ENCODE measurements around the gene TRAM2. TPM values are rescaled to one million over a fixed set of nuclear protein-coding genes. Genes with fewer than 3 reads are reported as not detected.

Gene TRAM2
- total and polyA plus RNA-seq, 2 of the 4 experiments (the other 2 are of a cell fraction): 77.2 to 95.7 TPM

GRCh38 chr6:52566853-52567279, 10.0 kb downstream of the TRAM2 start (continued):
- peak; percentile 83 for TF ChIP-seq USF2 (IDR thresholded peaks at IDR 0.05; ENCODE audit: low read depth, low read length)
- TF ChIP-seq FOS (IDR thresholded peaks at IDR 0.05; ENCODE audit: low read depth, low read length): peak; percentile 75
- TF ChIP-seq RAD21 (IDR thresholded peaks at IDR 0.05; ENCODE audit: low read length): no peak; the same call in 1 of the 2 replicates
- TF ChIP-seq POLR2A (IDR thresholded peaks at IDR 0.05; ENCODE audit: low read depth, low read length): peak; percentile 44; the same call in 1 of the 2 replicates

- H3K14ac ChIP-seq (replicated peaks; ENCODE audit: low read depth, low read length): peak overlapping the region; percentile 64
- H2BK5ac ChIP-seq (ENCODE audit: low read depth, low read length, poor library complexity, severe bottlenecking): peak overlapping the region; percentile 94
- H2BK15ac ChIP-seq (ENCODE audit: low read depth, low read length): peak overlapping the region; percentile 36; the same call in 2 of the 3 replicates
- peak overlapping the region; percentile 62 for H2BK120ac ChIP-seq (ENCODE audit: low read depth, low read length)
- peak overlapping the region; percentile 60 for H2AK9ac ChIP-seq (replicated peaks; ENCODE audit: low read depth, low read length, poor library complexity)
- dilution Hi-C loops (cut with HindIII; ENCODE audit: low sequenced_read_pairs, unreplicated experiment): no loop called here
- H4K5ac ChIP-seq (ENCODE audit: low read depth, low read length): peak overlapping the region; percentile 74
- H3K56ac ChIP-seq (ENCODE audit: extremely low read depth, insufficient read depth, low read length): no peak overlapping the region
- H3K36me3 ChIP-seq (ENCODE audit: control insufficient read depth, insufficient read depth, low read length): peaks cover 1% of the 10 kb centered on the region; the same call in 1 of the 2 replicates
- H3K79me1 ChIP-seq (ENCODE audit: low read depth in 1 of 2, low read length in 2 of 2): peaks cover 6 to 69% of the 10 kb centered on the region in 2 experiments; a peak in 3 of 4 replicates
- BruUV-seq (replicated peaks): no TSS peak
- DNase-seq: no peak
- peak overlapping the region; percentile 44; the same call in 1 of the 2 replicates for H3K9ac ChIP-seq (ENCODE audit: low read depth, low read length)
- in situ Hi-C loops (cut with MboI; ENCODE audit: low sequenced_read_pairs): no loop called here
- no peak overlapping the region for H3K4me3 ChIP-seq (ENCODE audit: insufficient read depth, low read depth, low read length)
- H4K8ac ChIP-seq (ENCODE audit: low read depth in 2 of 2, low read length in 2 of 2): peak overlapping the region; percentile 0 to 71; a peak in 3 of 4 replicates
- H3K23ac ChIP-seq (ENCODE audit: low read depth, low read length): peak overlapping the region; percentile 48
- peak overlapping the region; percentile 43; the same call in 1 of the 2 replicates for H2BK20ac ChIP-seq (ENCODE audit: low read depth, low read length)
- intact Hi-C loops (cut with micrococcal nuclease): loop anchor here (2.0 kb wide), 1 partner anchor 51 kb away; no protein-coding TSS in a partner anchor
- H3K4ac ChIP-seq (ENCODE audit: low read depth, low read length): peak overlapping the region; percentile 82
- H2AK5ac ChIP-seq (ENCODE audit: low read depth, low read length): peak overlapping the region; percentile 78
- H4K20me1 ChIP-seq (ENCODE audit: insufficient read depth, low read length): peaks cover 77% of the 10 kb centered on the region
- POLR2A ChIA-PET (ENCODE audit: unreplicated experiment): interaction anchor here (1.5 kb wide), 1 partner anchor 29 kb away, joined by 4 read pairs; no protein-coding TSS in a partner anchor
- peak overlapping the region; percentile 83 for H4K91ac ChIP-seq (ENCODE audit: insufficient read depth, low read depth, low read length)
- CTCF ChIA-PET: interaction anchor here (0.9 kb wide), 1 partner anchor 26 kb away, joined by 3 read pairs; no protein-coding TSS in a partner anchor
- no peak overlapping the region for H2AFZ ChIP-seq (replicated peaks; ENCODE audit: low read length, poor library complexity)
- H3K18ac ChIP-seq (ENCODE audit: low read depth, low read length): peak overlapping the region; percentile 80
- H3K4me1 ChIP-seq (ENCODE audit: control insufficient read depth, insufficient read depth, low read length): peaks cover 40% of the 10 kb centered on the region
- H3K27me3 ChIP-seq (ENCODE audit: control insufficient read depth, insufficient read depth, low read length): no peaks in the 10 kb centered on the region
- H3K27ac ChIP-seq (ENCODE audit: insufficient read depth, low read length): peak overlapping the region; percentile 86
- no CpG with 5 or more reads among the region's 2 CpGs for WGBS, 2 experiments (ENCODE audit: extremely low coverage in 2 of 2, insufficient read length in 1 of 2)
- no peak overlapping the region for H3K4me2 ChIP-seq (ENCODE audit: low read depth, low read length)
- peaks cover 46% of the 10 kb centered on the region for H3K9me1 ChIP-seq (ENCODE audit: insufficient read depth, low read length)
- H3K9me3 ChIP-seq (ENCODE audit: control insufficient read depth, insufficient read depth, low read length): no peaks in the 10 kb centered on the region
- ATAC-seq (ENCODE audit: low read depth): no peak
- TF ChIP-seq USF2 (IDR thresholded peaks at IDR 0.05; ENCODE audit: low read depth, low read length) (no peak), MAFK (IDR thresholded peaks at IDR 0.05; ENCODE audit: low read depth, low read length) (no peak), MAZ (IDR thresholded peaks at IDR 0.05; ENCODE audit: borderline replicate concordance, low read depth, low read length) (no peak), CEBPB (IDR thresholded peaks at IDR 0.05; ENCODE audit: low read depth, low read length) (no peak), NFE2L2 (IDR thresholded peaks at IDR 0.05; ENCODE audit: low read depth, low read length) (no peak), FOS (IDR thresholded peaks at IDR 0.05; ENCODE audit: low read depth, low read length) (no peak), CHD1 (IDR thresholded peaks at IDR 0.05; ENCODE audit: low read depth, low read length) (no peak), BHLHE40 (IDR thresholded peaks at IDR 0.05; ENCODE audit: low read depth, low read length) (no peak), RFX5 (IDR thresholded peaks at IDR 0.05; ENCODE audit: low read depth, low read length) (no peak), RAD21 (IDR thresholded peaks at IDR 0.05; ENCODE audit: low read length) (no peak), ELK1 (IDR thresholded peaks at IDR 0.05; ENCODE audit: borderline replicate concordance, low read depth, low read length) (no peak), RCOR1 (IDR thresholded peaks at IDR 0.05; ENCODE audit: insufficient replicate concordance, low read length) (no peak)
Measured at GRCh38 chr6:52566201-52566600, 10.7 kb downstream of the TRAM2 start.

Data from IMR-90 (cell line).